ENCODE measurements around the gene HNRNPUL1. TPM values are rescaled to one million over a fixed set of nuclear protein-coding genes. Genes with fewer than 3 reads are reported as not detected.
A peak's percentile ranks its signal among the peaks of the same experiment; 100 is the strongest.

The HNRNPUL1 gene
- total and polyA plus RNA-seq, 4 donors: 59.5 to 156 (median 119) TPM

- no peaks in the 10 kb centered on the region for H3K36me3 ChIP-seq (ENCODE audit: control insufficient read depth in 1 of 2, insufficient read depth in 2 of 2, low read length in 1 of 2)
- H3K4me3 ChIP-seq (ENCODE audit: low read length in 2 of 2): peak within 1 kb of the TSS; percentile 34 to 77
- H3K27me3 ChIP-seq (ENCODE audit: control insufficient read depth in 1 of 2, insufficient read depth in 2 of 2, low read length in 1 of 2): no peaks in the 10 kb centered on the region
- peak; percentile 96 to 97 for DNase-seq
- no peaks in the 10 kb centered on the region for H3K4me1 ChIP-seq (ENCODE audit: control insufficient read depth in 1 of 2, insufficient read depth in 2 of 2, low read length in 2 of 2)
- 0 to 1% methylated on average over 51 to 78 of the region's 78 CpGs for WGBS, 2 donors
- no peaks in the 10 kb centered on the region for H3K9me3 ChIP-seq (ENCODE audit: control insufficient read depth, low read length)
- intact Hi-C loops (cut with DNase I): loop anchor here in 1 of 2 donors (2.0 to 5.0 kb wide), 3 partner anchors 29 to 74 kb away; partner anchors contain the start of genes B3GNT8 and CCDC97
- ATAC-seq (ENCODE audit: low FRiP score): peak; percentile 91
- peak within 1 kb of the TSS in 1 of 2 donors; percentile 34 for H3K27ac ChIP-seq (ENCODE audit: low read depth in 1 of 2, low read length in 2 of 2)
These were observed 89.5 kb downstream of the HNRNPUL1 start, which contains the start of gene TGFB1 for GRCh38 chr19:41353466-41354342. Gene TGFB1 (minus strand): TSS chr19:41353922. CDS start chr19:41353044, 878 bp downstream.

GRCh38 chr19:41354343-41354953 lies 90.3 kb downstream of the HNRNPUL1 start:
- no peaks in the 10 kb centered on the region for H3K27me3 ChIP-seq (ENCODE audit: control insufficient read depth in 1 of 2, insufficient read depth in 2 of 2, low read length in 1 of 2)
- WGBS, 2 donors: 90 to 91% methylated on average over 23 of the region's 23 CpGs
- DNase-seq: peak; percentile 60 to 83
- no peak overlapping the region for H3K4me3 ChIP-seq (ENCODE audit: low read length in 2 of 2)
- no peaks in the 10 kb centered on the region for H3K36me3 ChIP-seq (ENCODE audit: control insufficient read depth in 1 of 2, insufficient read depth in 2 of 2, low read length in 1 of 2)
- no peaks in the 10 kb centered on the region for H3K9me3 ChIP-seq (ENCODE audit: control insufficient read depth, low read length)
- ATAC-seq (ENCODE audit: low FRiP score): no peak
- intact Hi-C loops (cut with DNase I): loop anchor here in 1 of 2 donors (5.0 kb wide), 2 partner anchors 42 to 73 kb away; partner anchors contain the start of genes B3GNT8 and CCDC97
- no peak overlapping the region for H3K27ac ChIP-seq (ENCODE audit: low read depth in 1 of 2, low read length in 2 of 2)
- H3K4me1 ChIP-seq (ENCODE audit: control insufficient read depth in 1 of 2, insufficient read depth in 2 of 2, low read length in 2 of 2): no peaks in the 10 kb centered on the region

GRCh38 chr19:41355035-41355434 lies 90.9 kb downstream of the HNRNPUL1 start:
- DNase-seq: no peak
- H3K27me3 ChIP-seq (ENCODE audit: control insufficient read depth in 1 of 2, insufficient read depth in 2 of 2, low read length in 1 of 2): no peaks in the 10 kb centered on the region
- intact Hi-C loops (cut with DNase I): loop anchor here in 1 of 2 donors (5.0 kb wide), 1 partner anchor 33 kb away; no protein-coding TSS in a partner anchor
- no peaks in the 10 kb centered on the region for H3K36me3 ChIP-seq (ENCODE audit: control insufficient read depth in 1 of 2, insufficient read depth in 2 of 2, low read length in 1 of 2)
- H3K4me3 ChIP-seq (ENCODE audit: low read length in 2 of 2): no peak overlapping the region
- no peak overlapping the region for H3K27ac ChIP-seq (ENCODE audit: low read depth in 1 of 2, low read length in 2 of 2)
- no peaks in the 10 kb centered on the region for H3K4me1 ChIP-seq (ENCODE audit: control insufficient read depth in 1 of 2, insufficient read depth in 2 of 2, low read length in 2 of 2)
- ATAC-seq (ENCODE audit: low FRiP score): no peak
- H3K9me3 ChIP-seq (ENCODE audit: control insufficient read depth, low read length): no peaks in the 10 kb centered on the region
- WGBS, 2 donors: 88 to 90% methylated on average over 1 of the region's 1 CpG

GRCh38 chr19:41355802-41356201 lies 91.6 kb downstream of the HNRNPUL1 start:
- Histone ChIP-seq H3K36me3 (ENCODE audit: control insufficient read depth in 1 of 2, insufficient read depth in 2 of 2, low read length in 1 of 2) (no peaks in the 10 kb centered on the region), H3K4me3 (ENCODE audit: low read length in 2 of 2) (no peak overlapping the region), H3K4me1 (ENCODE audit: control insufficient read depth in 1 of 2, insufficient read depth in 2 of 2, low read length in 2 of 2) (no peaks in the 10 kb centered on the region), H3K27ac (ENCODE audit: low read depth in 1 of 2, low read length in 2 of 2) (no peak overlapping the region), H3K9me3 (ENCODE audit: control insufficient read depth, low read length) (no peaks in the 10 kb centered on the region), H3K27me3 (ENCODE audit: control insufficient read depth in 1 of 2, insufficient read depth in 2 of 2, low read length in 1 of 2) (no peaks in the 10 kb centered on the region)
- no peak for DNase-seq
- 69 to 71% methylated on average over 3 of the region's 3 CpGs for WGBS, 2 donors
- ATAC-seq (ENCODE audit: low FRiP score): no peak
- intact Hi-C loops (cut with DNase I): loop anchor here in 1 of 2 donors (5.0 kb wide), 1 partner anchor 34 kb away; no protein-coding TSS in a partner anchor

- Histone ChIP-seq H3K9me3 (ENCODE audit: control insufficient read depth, low read length) (no peaks in the 10 kb centered on the region), H3K4me1 (ENCODE audit: control insufficient read depth in 1 of 2, insufficient read depth in 2 of 2, low read length in 2 of 2) (no peaks in the 10 kb centered on the region), H3K27me3 (ENCODE audit: control insufficient read depth in 1 of 2, insufficient read depth in 2 of 2, low read length in 1 of 2) (no peaks in the 10 kb centered on the region), H3K27ac (ENCODE audit: low read depth in 1 of 2, low read length in 2 of 2) (no peak overlapping the region), H3K36me3 (ENCODE audit: control insufficient read depth in 1 of 2, insufficient read depth in 2 of 2, low read length in 1 of 2) (no peaks in the 10 kb centered on the region), H3K4me3 (ENCODE audit: low read length in 2 of 2) (no peak overlapping the region)
- DNase-seq (no peak), ATAC-seq (ENCODE audit: low FRiP score) (no peak)
- WGBS, 2 donors: 85 to 87% methylated on average over 11 of the region's 11 CpGs
- intact Hi-C loops (cut with DNase I): loop anchor here in 1 of 2 donors (5.0 kb wide), 1 partner anchor 35 kb away; no protein-coding TSS in a partner anchor
These were observed 93.0 kb downstream of the HNRNPUL1 start for GRCh38 chr19:41356984-41357739.

Other genes with a start within 250 kb of the HNRNPUL1 start
- not detected for gene CYP2A13, start 175.9 kb upstream of the HNRNPUL1 start, total RNA-seq
- not detected for gene CYP2A13, start 175.9 kb upstream of the HNRNPUL1 start, polyA plus RNA-seq
- gene CYP2F1, start 149.9 kb upstream of the HNRNPUL1 start, total RNA-seq: not detected
- not detected for gene CYP2F1, start 149.9 kb upstream of the HNRNPUL1 start, polyA plus RNA-seq
- gene CYP2S1, start 71.2 kb upstream of the HNRNPUL1 start, total RNA-seq: 1 to 10 TPM; 1.7 to 2.5 TPM
- gene CYP2S1, start 71.2 kb upstream of the HNRNPUL1 start, polyA plus RNA-seq: 10 to 100 TPM in 1 of 2 donors, not detected in 1; 11.5 TPM
- gene AXL, start 45.1 kb upstream of the HNRNPUL1 start, total RNA-seq: 100 to 1,000 TPM; 106 TPM
- 10 to 100 TPM; 14.8 to 44.6 TPM for gene AXL, start 45.1 kb upstream of the HNRNPUL1 start, polyA plus RNA-seq
- gene CCDC97, start 45.8 kb downstream of the HNRNPUL1 start, total RNA-seq: 10 to 100 TPM; 18.7 to 24.3 TPM
- gene CCDC97, start 45.8 kb downstream of the HNRNPUL1 start, polyA plus RNA-seq: 10 to 100 TPM in 1 of 2 donors, 1 to 10 TPM in 1; 7.0 to 10.8 TPM
- gene TGFB1, start 89.5 kb downstream of the HNRNPUL1 start, total RNA-seq: 10 to 100 TPM; 81.6 to 97.5 TPM
- 10 to 100 TPM; 25.4 to 56.6 TPM for gene TGFB1, start 89.5 kb downstream of the HNRNPUL1 start, polyA plus RNA-seq
- 1 to 10 TPM; 4.1 to 5.6 TPM for gene B9D2, start 99.8 kb downstream of the HNRNPUL1 start, total RNA-seq
- 10 to 100 TPM in 1 of 2 donors, 1 to 10 TPM in 1; 1.6 to 13.5 TPM for gene B9D2, start 99.8 kb downstream of the HNRNPUL1 start, polyA plus RNA-seq
- gene TMEM91, start 112.2 kb downstream of the HNRNPUL1 start, total RNA-seq: 10 to 100 TPM in 1 of 2 donors, 1 to 10 TPM in 1; 9.5 to 28.2 TPM
- gene TMEM91, start 112.2 kb downstream of the HNRNPUL1 start, polyA plus RNA-seq: 10 to 100 TPM in 1 of 2 donors, 1 to 10 TPM in 1; 8.9 to 55.8 TPM
- 1 to 10 TPM; 5.5 to 8.7 TPM for gene EXOSC5, start 133.0 kb downstream of the HNRNPUL1 start, total RNA-seq
- gene EXOSC5, start 133.0 kb downstream of the HNRNPUL1 start, polyA plus RNA-seq: 10 to 100 TPM in 1 of 2 donors, 1 to 10 TPM in 1; 9.9 to 15.4 TPM
- 10 to 100 TPM; 11.6 to 15.2 TPM for gene BCKDHA, start 133.4 kb downstream of the HNRNPUL1 start, total RNA-seq
- 10 to 100 TPM; 11.1 to 50.6 TPM for gene BCKDHA, start 133.4 kb downstream of the HNRNPUL1 start, polyA plus RNA-seq
- 1 to 10 TPM; 3.2 to 3.9 TPM for gene B3GNT8, start 163.0 kb downstream of the HNRNPUL1 start, total RNA-seq
- gene B3GNT8, start 163.0 kb downstream of the HNRNPUL1 start, polyA plus RNA-seq: 1 to 10 TPM; 3.7 to 7.4 TPM
- 10 to 100 TPM; 28.3 to 31.5 TPM for gene DMAC2, start 175.5 kb downstream of the HNRNPUL1 start, total RNA-seq
- gene DMAC2, start 175.5 kb downstream of the HNRNPUL1 start, polyA plus RNA-seq: 10 to 100 TPM; 32.0 to 41.6 TPM
- gene ERICH4, start 178.8 kb downstream of the HNRNPUL1 start, total RNA-seq: not detected
- gene ERICH4, start 178.8 kb downstream of the HNRNPUL1 start, polyA plus RNA-seq: 10 to 100 TPM in 1 of 2 donors, not detected in 1; 13.4 TPM

Data from aorta (tissue), 5 donors.